IMR-90 (cell line): ENCODE measurements around the gene ERCC1. TPM values are rescaled to one million over a fixed set of nuclear protein-coding genes. Genes with fewer than 3 reads are reported as not detected.

Experiments
- ATAC-seq: fragments of 200-7000 bp; cut with Tn5 transposase; 2 replicates; pipeline ENCODE4 v1.9.1; 2020; ENCODE audit warnings: low read depth, mild to moderate bottlenecking, moderate library complexity
- BruUV-seq: library from RNA; stranded (reverse); fragments of 400-500 nt; replicated peaks from 2 replicates; lab custom pipeline; 2021; lab: Mats Ljungman, UMichigan
- CTCF ChIA-PET: fragments of 300-600 bp; formaldehyde crosslinking; extraction: SDS; loops from one replicate; lab custom pipeline; 2021; ENCODE audit warnings: antibody characterized with exemption; lab: Yijun Ruan, JAX
- POLR2A ChIA-PET: fragments of 300-600 bp; sonication (Branson Sonifier 250); formaldehyde crosslinking; loops from one replicate; lab custom pipeline; 2022; ENCODE audit warnings: antibody characterized with exemption; ENCODE audit not compliant: unreplicated experiment; lab: Charles Lee
- DNase-seq: peaks from one replicate; pipeline ENCODE4 v3.0.0; 2013
- H2AFZ ChIP-seq: replicated peaks from 2 replicates; pipeline ENCODE3; 2013; ENCODE audit warnings: low read length, mild to moderate bottlenecking; ENCODE audit not compliant: poor library complexity
- H2AK5ac ChIP-seq: 2 replicates; pipeline ENCODE4 v1.6.1; 2013; ENCODE audit warnings: low read depth, low read length, inconsistent platforms
- H2AK9ac ChIP-seq: replicated peaks from 2 replicates; pipeline ENCODE3; 2013; ENCODE audit warnings: mild to moderate bottlenecking, low read depth, low read length, moderate library complexity; ENCODE audit not compliant: poor library complexity
- H2BK120ac ChIP-seq: 2 replicates; pipeline ENCODE4 v1.6.1; 2013; ENCODE audit warnings: low read depth, low read length, inconsistent platforms
- H2BK15ac ChIP-seq: 3 replicates; pipeline ENCODE4 v1.6.1; 2013; ENCODE audit warnings: low read depth, low read length, inconsistent platforms
- H2BK20ac ChIP-seq: 2 replicates; pipeline ENCODE4 v1.6.1; 2013; ENCODE audit warnings: low read depth, mild to moderate bottlenecking, inconsistent platforms, low read length, moderate library complexity
- H2BK5ac ChIP-seq: 2 replicates; pipeline ENCODE4 v1.6.1; 2013; ENCODE audit warnings: mild to moderate bottlenecking, low read depth, low read length, inconsistent platforms; ENCODE audit not compliant: poor library complexity, severe bottlenecking
- H3K14ac ChIP-seq: replicated peaks from 2 replicates; pipeline ENCODE4 v1.6.1; 2013; ENCODE audit warnings: low read depth, low read length, inconsistent platforms
- H3K18ac ChIP-seq: 2 replicates; pipeline ENCODE4 v1.6.1; 2013; ENCODE audit warnings: low read depth, low read length, control low read depth
- H3K23ac ChIP-seq: 2 replicates; pipeline ENCODE4 v1.6.1; 2013; ENCODE audit warnings: low read depth, low read length, inconsistent platforms
- H3K27ac ChIP-seq: 2 replicates; pipeline ENCODE4 v1.5.1; 2013; ENCODE audit warnings: mild to moderate bottlenecking, control low read depth, low read length; ENCODE audit not compliant: insufficient read depth
- H3K27me3 ChIP-seq: 2 replicates; pipeline ENCODE4 v1.6.1; 2013; ENCODE audit warnings: low read length; ENCODE audit not compliant: control insufficient read depth, insufficient read depth
- H3K36me3 ChIP-seq: 2 replicates; pipeline ENCODE4 v1.6.1; 2013; ENCODE audit warnings: low read length, mixed read lengths; ENCODE audit not compliant: control insufficient read depth, insufficient read depth
- H3K4ac ChIP-seq: 2 replicates; pipeline ENCODE4 v1.6.1; 2013; ENCODE audit warnings: low read depth, low read length, inconsistent platforms
- H3K4me1 ChIP-seq: 2 replicates; pipeline ENCODE4 v1.6.1; 2013; ENCODE audit warnings: low read length, mixed read lengths; ENCODE audit not compliant: control insufficient read depth, insufficient read depth
- H3K4me2 ChIP-seq: 2 replicates; pipeline ENCODE4 v1.6.1; 2013; ENCODE audit warnings: low read depth, mild to moderate bottlenecking, control low read depth, low read length, moderate library complexity
- H3K4me3 ChIP-seq: 2 replicates; pipeline ENCODE4 v1.5.1; 2013; ENCODE audit warnings: low read depth, mild to moderate bottlenecking, control low read depth, low read length, moderate library complexity; ENCODE audit not compliant: insufficient read depth
- H3K56ac ChIP-seq: 2 replicates; pipeline ENCODE4 v1.6.1; 2013; ENCODE audit warnings: low read length, inconsistent platforms; ENCODE audit not compliant: insufficient read depth; ENCODE audit errors: extremely low read depth
- H3K79me1 ChIP-seq, 2 experiments: 2 replicates each; pipeline ENCODE4 v1.6.1; 2013; ENCODE audit warnings: low read length in 2 of 2, inconsistent platforms in 1 of 2, low read depth in 1 of 2
- H3K9ac ChIP-seq: 2 replicates; pipeline ENCODE4 v1.6.1; 2013; ENCODE audit warnings: low read depth, low read length, control low read depth
- H3K9me1 ChIP-seq: 2 replicates; pipeline ENCODE4 v1.6.1; 2013; ENCODE audit warnings: low read length, inconsistent platforms; ENCODE audit not compliant: insufficient read depth
- H3K9me3 ChIP-seq: 2 replicates; pipeline ENCODE4 v1.6.1; 2013; ENCODE audit warnings: low read length; ENCODE audit not compliant: control insufficient read depth, insufficient read depth
- H4K20me1 ChIP-seq: 2 replicates; pipeline ENCODE4 v1.6.1; 2013; ENCODE audit warnings: low read length, inconsistent platforms; ENCODE audit not compliant: insufficient read depth
- H4K5ac ChIP-seq: 2 replicates; pipeline ENCODE4 v1.6.1; 2013; ENCODE audit warnings: mild to moderate bottlenecking, low read depth, low read length, control low read depth
- H4K8ac ChIP-seq, 2 experiments: 2 replicates each; pipeline ENCODE4 v1.6.1; 2013; ENCODE audit warnings: low read depth in 2 of 2, low read length in 2 of 2, control low read depth in 1 of 2, inconsistent platforms in 1 of 2
- H4K91ac ChIP-seq: 2 replicates; pipeline ENCODE4 v1.6.1; 2013; ENCODE audit warnings: low read depth, low read length, inconsistent platforms; ENCODE audit not compliant: insufficient read depth
- BHLHE40 ChIP-seq: fragments of 150-350 bp; IDR thresholded peaks from 2 replicates; pipeline ENCODE4 v1.6.1; 2016; ENCODE audit warnings: mild to moderate bottlenecking, low read depth, low read length
- ELK1 ChIP-seq: fragments of 150-350 bp; IDR thresholded peaks from 2 replicates; pipeline ENCODE4 v1.6.1; 2016; ENCODE audit warnings: low read depth, mild to moderate bottlenecking, low read length, moderate library complexity, borderline replicate concordance
- MAZ ChIP-seq: IDR thresholded peaks from 2 replicates; pipeline ENCODE4 v1.6.1; 2012; ENCODE audit warnings: low read depth, mild to moderate bottlenecking, low read length, improper control_type of control experiment, moderate library complexity, borderline replicate concordance
- POLR2A ChIP-seq: IDR thresholded peaks from 2 replicates; pipeline ENCODE4 v1.6.1; 2012; ENCODE audit warnings: mild to moderate bottlenecking, low read depth, low read length
- RAD21 ChIP-seq: IDR thresholded peaks from 2 replicates; pipeline ENCODE4 v1.6.1; 2012; ENCODE audit warnings: low read length, improper control_type of control experiment
- RFX5 ChIP-seq: IDR thresholded peaks from 2 replicates; pipeline ENCODE4 v1.8.0; 2012; ENCODE audit warnings: low read depth, mild to moderate bottlenecking, low read length, moderate library complexity
- SMC3 ChIP-seq: fragments of 150-350 bp; IDR thresholded peaks from 2 replicates; pipeline ENCODE4 v1.6.1; 2016; ENCODE audit warnings: low read depth, mild to moderate bottlenecking, antibody characterized with exemption, low read length, moderate library complexity
- WGBS, 2 experiments: methylation state at CpG; one replicate each; pipeline versions ENCODE4 v1.1.5 to v1.1.7; 2013; ENCODE audit warnings: missing lambda C conversion rate in 2 of 2; ENCODE audit not compliant: insufficient read length in 1 of 2; ENCODE audit errors: extremely low coverage in 2 of 2; 5-methylcytosine and 5-hydroxymethylcytosine counted together
- dilution Hi-C: fragments of 300-500 bp; cut with HindIII; formaldehyde crosslinking; loops from one replicate; pipeline ENCODE4 v1.14.3; 2018; ENCODE audit warnings: low sequenced_read_pairs; ENCODE audit not compliant: unreplicated experiment
- in situ Hi-C: fragments of 300-500 bp; cut with MboI; formaldehyde crosslinking; loops from 3 replicates; pipeline ENCODE4 v1.14.3; 2019; ENCODE audit warnings: low sequenced_read_pairs, inconsistent platforms, mixed read lengths
- intact Hi-C: fragments of 100-400 bp; cut with micrococcal nuclease; formaldehyde crosslinking; loops from 2 replicates; pipeline ENCODE4 v1.10.0; 2022
- polyA plus RNA-seq, 3 experiments: library from polyadenylated mRNA; depleted of rRNA; stranded (reverse); fragments of >200 nt; gene quantifications; 2 replicates each; pipeline ENCODE4 v1.2.3, GENCODE V29; 2012; ENCODE audit warnings: low replicate concordance in 1 of 3
- total RNA-seq: library from RNA; depleted of rRNA; stranded (reverse); fragments of >200 nt; gene quantifications from 2 replicates; pipeline ENCODE4 v1.2.3, GENCODE V29; 2012
- TF ChIP-seq, protein P1 (sequence below): conservative IDR thresholded peaks from 2 replicates; pipeline ENCODE4 v1.5.1; 2012; ENCODE audit warnings: mild to moderate bottlenecking, low read depth, low read length, improper control_type of control experiment

ERCC1 gene
- total and polyA plus RNA-seq, 2 of the 4 experiments (the other 2 are of a cell fraction): 84.2 to 132 TPM

DNA sequence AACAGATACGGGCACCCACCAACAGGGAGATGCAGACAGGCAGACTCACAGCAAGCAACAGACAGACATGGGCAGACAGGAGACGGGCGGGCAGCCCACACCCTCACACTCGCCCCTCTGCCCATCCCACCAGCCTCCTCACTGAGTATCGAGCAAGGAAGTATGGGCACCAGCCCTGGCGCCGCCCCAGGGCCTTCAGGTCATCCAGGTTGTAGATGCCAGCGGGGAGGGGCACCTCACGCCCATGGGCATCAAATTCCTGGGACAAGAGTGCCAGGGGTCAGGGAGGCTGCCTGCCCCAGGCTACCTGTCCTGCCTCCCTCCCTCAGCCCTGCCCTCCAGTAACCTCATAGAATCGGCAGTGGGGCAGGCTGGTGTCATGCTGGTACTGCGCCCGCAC is 59.0 kb downstream of the ERCC1 start:
- Histone ChIP-seq H2AK9ac (no peak overlapping the region), H4K8ac (no peak overlapping the region), H2BK120ac (no peak overlapping the region), H3K4me2 (no peak overlapping the region), H3K23ac (no peak overlapping the region), H3K36me3 (peaks cover 33% of the 10 kb centered on the region), H3K79me1 (peaks cover 21 to 36% of the 10 kb centered on the region in 2 experiments), H3K9me1 (peaks cover 6% of the 10 kb centered on the region), H2BK20ac (no peak overlapping the region), H2BK15ac (no peak overlapping the region), H3K27ac (no peak overlapping the region), H3K56ac (no peak overlapping the region), H4K91ac (no peak overlapping the region), H3K18ac (no peak overlapping the region), H2BK5ac (no peak overlapping the region), H4K20me1 (no peaks in the 10 kb centered on the region), H3K4me1 (peaks cover 4% of the 10 kb centered on the region), H3K14ac (no peak overlapping the region), H3K9ac (no peak overlapping the region), H4K5ac (no peak overlapping the region), H3K4ac (no peak overlapping the region), H2AK5ac (no peak overlapping the region), H2AFZ (no peak overlapping the region), H3K4me3 (no peak overlapping the region), H3K9me3 (no peaks in the 10 kb centered on the region), H3K27me3 (no peaks in the 10 kb centered on the region)
- 87% methylated on average over 3 of the region's 12 CpGs; no CpG with 5 or more reads in 1 of the 2 experiments for WGBS, 2 experiments
- DNase-seq: no peak
- in situ Hi-C loops: no loop called here
- ChIA-PET POLR2A (no interaction called here), CTCF (no interaction called here)
- intact Hi-C loops: no loop called here
- no TSS peak for BruUV-seq
- no peak for ATAC-seq
- TF ChIP-seq POLR2A (no peak), SMC3 (no peak), RAD21 (no peak), ELK1 (no peak), RFX5 (no peak), MAZ (no peak), BHLHE40 (no peak)
- TF ChIP-seq, protein P1, sequence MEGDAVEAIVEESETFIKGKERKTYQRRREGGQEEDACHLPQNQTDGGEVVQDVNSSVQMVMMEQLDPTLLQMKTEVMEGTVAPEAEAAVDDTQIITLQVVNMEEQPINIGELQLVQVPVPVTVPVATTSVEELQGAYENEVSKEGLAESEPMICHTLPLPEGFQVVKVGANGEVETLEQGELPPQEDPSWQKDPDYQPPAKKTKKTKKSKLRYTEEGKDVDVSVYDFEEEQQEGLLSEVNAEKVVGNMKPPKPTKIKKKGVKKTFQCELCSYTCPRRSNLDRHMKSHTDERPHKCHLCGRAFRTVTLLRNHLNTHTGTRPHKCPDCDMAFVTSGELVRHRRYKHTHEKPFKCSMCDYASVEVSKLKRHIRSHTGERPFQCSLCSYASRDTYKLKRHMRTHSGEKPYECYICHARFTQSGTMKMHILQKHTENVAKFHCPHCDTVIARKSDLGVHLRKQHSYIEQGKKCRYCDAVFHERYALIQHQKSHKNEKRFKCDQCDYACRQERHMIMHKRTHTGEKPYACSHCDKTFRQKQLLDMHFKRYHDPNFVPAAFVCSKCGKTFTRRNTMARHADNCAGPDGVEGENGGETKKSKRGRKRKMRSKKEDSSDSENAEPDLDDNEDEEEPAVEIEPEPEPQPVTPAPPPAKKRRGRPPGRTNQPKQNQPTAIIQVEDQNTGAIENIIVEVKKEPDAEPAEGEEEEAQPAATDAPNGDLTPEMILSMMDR: no peak
- dilution Hi-C loops: no loop called here
